GM18951 (cell line): ENCODE measurements around the gene LSAMP.

ENCODE experiments used
- POLR2A ChIP-seq: IDR thresholded peaks from 4 replicates; pipeline ENCODE4 v1.6.1; 2011; ENCODE audit warnings: mild to moderate bottlenecking; ENCODE audit not compliant: insufficient read length, insufficient read depth; ENCODE audit errors: extremely low read depth
- in situ Hi-C: fragments of 300-500 bp; cut with MboI; formaldehyde crosslinking; loops from one replicate; pipeline ENCODE4 v1.12.0; 2022; ENCODE audit warnings: low sequenced_read_pairs, mixed read lengths, inconsistent platforms; ENCODE audit not compliant: unreplicated experiment

Gene LSAMP

GRCh38 chr3:116322750-116323375, 122.4 kb downstream of the LSAMP start:
- TF ChIP-seq POLR2A: no peak
- in situ Hi-C loops: no loop called here

GRCh38 chr3:116318370-116318769, 126.9 kb downstream of the LSAMP start:
- TF ChIP-seq POLR2A: no peak
- in situ Hi-C loops: no loop called here

GRCh38 chr3:116316771-116317170, 128.5 kb downstream of the LSAMP start:
- in situ Hi-C loops: no loop called here
- no peak for TF ChIP-seq POLR2A

GRCh38 chr3:116314476-116314875, 130.8 kb downstream of the LSAMP start:
- in situ Hi-C loops: no loop called here
- TF ChIP-seq POLR2A: no peak

- in situ Hi-C loops: no loop called here
- no peak for TF ChIP-seq POLR2A
Observed at GRCh38 chr3:116306720-116307119, 138.6 kb downstream of the LSAMP start.

DNA sequence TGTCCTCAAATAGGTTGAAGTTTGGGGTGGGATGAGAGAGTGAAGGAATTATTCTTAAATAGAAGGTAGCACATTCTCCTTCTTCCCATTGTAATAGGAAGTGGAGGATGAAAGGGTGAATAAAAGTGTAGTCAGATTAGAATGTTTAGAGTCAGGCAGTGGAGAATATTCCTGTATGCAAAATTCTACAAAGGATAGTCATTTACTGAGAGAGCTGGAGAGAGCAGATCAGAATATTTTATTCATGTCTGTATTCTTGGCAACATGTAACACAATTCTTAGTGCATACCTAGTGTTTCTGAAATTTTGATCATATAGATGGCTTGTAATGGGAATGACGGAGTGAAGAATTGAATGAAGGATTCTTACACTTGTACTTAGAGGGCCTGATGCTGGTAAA, 139.1 kb downstream of the LSAMP start:
- in situ Hi-C loops: no loop called here
- TF ChIP-seq POLR2A: no peak

GRCh38 chr3:116302087-116302747, 143.1 kb downstream of the LSAMP start:
- in situ Hi-C loops: no loop called here
- no peak for TF ChIP-seq POLR2A

DNA sequence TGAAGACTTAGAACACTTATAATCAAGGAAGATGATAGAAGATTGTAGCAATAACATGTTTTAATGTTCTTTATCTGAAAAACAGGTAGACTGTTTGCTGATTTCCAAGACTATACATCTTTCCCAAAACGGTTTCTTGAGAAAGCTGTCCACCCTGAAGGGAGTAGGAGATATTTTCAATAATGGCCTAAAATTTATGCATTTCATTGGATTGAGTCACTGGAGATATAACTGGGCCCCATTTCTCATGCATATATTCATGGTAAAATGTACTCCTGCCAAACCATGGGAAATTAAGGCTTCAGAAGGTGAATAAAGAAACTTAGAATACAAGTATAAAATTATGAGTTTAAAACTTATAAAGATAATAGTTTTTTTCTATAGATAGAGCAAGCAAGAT, 143.9 kb downstream of the LSAMP start:
- in situ Hi-C loops: no loop called here
- no peak for TF ChIP-seq POLR2A

- in situ Hi-C loops: no loop called here
- no peak for TF ChIP-seq POLR2A
Observed at GRCh38 chr3:116300226-116300625, 145.1 kb downstream of the LSAMP start.

DNA sequence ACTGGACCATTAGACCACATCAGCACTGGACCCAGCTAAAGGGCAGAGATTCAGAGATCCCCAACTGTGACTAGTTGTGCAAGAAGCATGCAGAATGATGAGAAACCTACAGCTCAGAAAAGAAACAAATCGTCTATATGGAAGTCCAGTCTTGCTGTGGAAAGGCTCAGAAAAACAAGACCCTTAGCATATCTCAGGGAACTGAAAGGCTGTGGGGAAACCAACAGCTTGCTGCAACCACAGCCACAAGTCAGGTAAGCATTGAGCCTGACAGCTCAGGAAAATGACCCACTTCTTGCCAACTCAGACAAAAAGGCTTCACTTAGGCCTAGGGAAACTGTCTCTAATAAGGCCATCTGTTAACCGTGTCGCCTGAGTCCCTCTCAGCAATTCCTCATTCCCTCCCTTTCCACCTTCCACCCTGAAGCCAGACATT, 145.6 kb downstream of the LSAMP start:
- no peak for TF ChIP-seq POLR2A
- in situ Hi-C loops: no loop called here

- no peak for TF ChIP-seq POLR2A
- in situ Hi-C loops: no loop called here
Observed at GRCh38 chr3:116298151-116298550, 147.1 kb downstream of the LSAMP start.

GRCh38 chr3:116291141-116291540, 154.1 kb downstream of the LSAMP start:
- in situ Hi-C loops: no loop called here
- TF ChIP-seq POLR2A: no peak

DNA sequence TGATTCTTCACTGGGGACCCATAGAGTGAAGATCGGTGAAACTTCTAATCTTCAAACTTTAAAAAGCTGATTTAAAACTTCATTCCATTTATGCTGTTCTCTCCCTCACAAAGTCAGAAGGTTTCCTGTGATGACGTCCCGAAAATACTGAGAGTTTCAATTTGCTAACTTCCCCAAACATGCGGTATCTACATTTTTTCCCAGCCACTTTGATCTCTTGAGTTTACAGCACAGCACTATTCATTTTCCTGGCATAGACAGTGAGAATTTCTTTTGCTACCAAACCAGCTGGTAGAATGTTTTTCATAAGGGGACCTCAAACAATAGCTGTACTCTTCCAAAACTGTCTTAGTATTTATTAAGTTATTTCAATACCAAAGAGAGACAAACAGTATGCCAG, 156.8 kb downstream of the LSAMP start:
- TF ChIP-seq POLR2A: no peak
- in situ Hi-C loops: no loop called here

- in situ Hi-C loops: no loop called here
Observed at GRCh38 chr3:116285781-116286421, 159.4 kb downstream of the LSAMP start.

More at GRCh38 chr3:116285781-116286421, 159.4 kb downstream of the LSAMP start:
- TF ChIP-seq POLR2A: no peak
